OCI-LY3 (cell line): ENCODE measurements around the gene ACTA2.

Source experiments
- CTCF ChIP-seq: fragments of 200-600, 300-600 bp; sonication (generic); IDR thresholded peaks from 2 replicates; pipeline ENCODE4 v1.5.1; 2014; ENCODE audit warnings: antibody characterized with exemption, low read length, low read depth
- EZH2phosphoT487 ChIP-seq: fragments of 200-600 bp; shearing (Covaris generic); IDR thresholded peaks from 2 replicates; pipeline ENCODE4 v1.6.1; 2018; ENCODE audit warnings: antibody characterized with exemption, mixed run types, low read depth

DNA sequence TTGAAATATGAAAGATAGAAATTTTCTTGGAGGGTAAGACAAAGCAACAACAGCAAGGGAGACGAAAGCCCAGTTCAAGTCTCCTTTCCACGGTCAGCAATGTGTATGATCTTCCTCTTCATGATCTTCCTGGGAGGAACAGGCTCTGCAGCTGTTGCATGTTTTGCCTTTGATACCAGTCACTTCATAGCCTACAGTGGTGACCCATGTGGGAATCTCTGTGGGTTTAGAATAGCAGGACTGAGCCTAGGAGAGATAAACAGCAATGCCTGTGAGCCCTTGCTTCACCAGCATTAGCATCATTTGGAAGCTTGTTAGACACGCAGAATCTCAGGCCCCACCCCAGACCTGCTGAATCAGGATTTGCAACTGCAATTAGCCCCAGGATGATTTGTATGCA lies 40.7 kb downstream of the ACTA2 start:
- TF ChIP-seq EZH2phosphoT487 = no peak
- no peak for TF ChIP-seq CTCF
